ENCODE data around the gene SLC2A9.
"Not testable (repeated sequence)": the region's sequence is repeated elsewhere in the genome, so short reads cannot be mapped to it uniquely, and the experiment has no call there.

Gene SLC2A9

GRCh38 chr4:9826551-9826950, 194.7 kb downstream of the SLC2A9 start:
- no peak for DNase-seq (ENCODE audit: low spot score)

DNA sequence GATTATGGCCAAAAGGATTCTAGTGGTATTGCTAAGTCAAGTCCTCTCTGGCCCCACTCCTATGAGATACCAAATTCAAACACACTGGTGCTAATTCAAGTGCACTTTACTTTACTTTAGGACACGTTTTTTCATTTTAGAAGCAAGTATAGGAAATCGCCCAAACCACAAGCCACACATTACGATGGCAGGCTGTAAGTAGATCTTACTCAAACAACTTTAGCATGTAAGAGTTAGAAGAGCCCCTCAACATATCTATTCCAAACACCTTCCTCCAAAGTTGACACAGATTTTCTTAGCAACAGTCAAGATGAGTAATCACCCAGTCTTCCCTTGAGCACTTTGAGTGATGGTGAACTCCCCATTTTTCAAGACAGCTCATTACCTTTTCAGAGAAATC, 196.2 kb downstream of the SLC2A9 start:
- no peak for DNase-seq (ENCODE audit: low spot score)

GRCh38 chr4:9820343-9820742, 201.0 kb downstream of the SLC2A9 start:
- no peak for DNase-seq (ENCODE audit: low spot score)

- no peak for DNase-seq (ENCODE audit: low spot score)
Observed at GRCh38 chr4:9816285-9816684, 205.0 kb downstream of the SLC2A9 start.

DNA sequence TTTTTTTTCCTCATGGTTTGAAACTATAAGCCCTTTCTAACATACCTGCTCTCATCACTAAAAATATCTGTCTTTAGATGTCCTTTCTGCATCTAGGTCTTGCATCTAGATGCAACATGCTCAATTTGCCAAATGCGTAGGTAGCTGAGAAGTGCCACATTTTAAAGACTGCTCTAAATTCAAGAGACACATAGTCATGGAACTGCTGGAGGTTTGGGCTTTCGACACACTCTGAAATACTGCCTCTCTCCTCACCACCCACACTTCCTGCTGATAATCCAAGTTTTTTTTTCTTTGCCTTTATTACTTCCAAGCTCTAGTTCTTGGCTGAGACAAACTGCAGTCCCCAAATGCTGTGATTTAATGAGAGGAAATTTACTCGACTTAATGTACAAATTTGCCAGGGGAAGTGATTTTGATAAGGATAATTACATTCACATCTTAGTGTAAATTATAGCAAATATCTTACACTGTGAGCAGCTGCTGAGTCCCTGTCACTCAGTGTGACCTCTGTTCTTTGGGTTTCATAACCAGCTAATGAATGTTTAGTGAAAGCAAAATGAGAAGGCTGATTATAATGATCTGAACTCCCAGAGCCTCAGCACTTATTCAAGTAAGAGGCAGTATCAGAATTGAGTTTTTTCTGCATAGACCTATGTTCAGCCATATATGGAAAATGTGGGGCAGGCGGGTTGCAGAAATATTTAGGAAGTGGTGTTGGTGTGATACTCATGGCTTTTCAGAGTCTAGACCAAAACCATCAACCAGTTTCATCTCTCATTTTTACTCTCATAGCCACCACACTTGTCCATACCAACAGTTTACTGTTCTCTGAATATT, 208.6 kb downstream of the SLC2A9 start:
- DNase-seq (ENCODE audit: low spot score), result peak; percentile 62

GRCh38 chr4:9811806-9812205, 209.5 kb downstream of the SLC2A9 start:
- no peak for DNase-seq (ENCODE audit: low spot score)

DNA sequence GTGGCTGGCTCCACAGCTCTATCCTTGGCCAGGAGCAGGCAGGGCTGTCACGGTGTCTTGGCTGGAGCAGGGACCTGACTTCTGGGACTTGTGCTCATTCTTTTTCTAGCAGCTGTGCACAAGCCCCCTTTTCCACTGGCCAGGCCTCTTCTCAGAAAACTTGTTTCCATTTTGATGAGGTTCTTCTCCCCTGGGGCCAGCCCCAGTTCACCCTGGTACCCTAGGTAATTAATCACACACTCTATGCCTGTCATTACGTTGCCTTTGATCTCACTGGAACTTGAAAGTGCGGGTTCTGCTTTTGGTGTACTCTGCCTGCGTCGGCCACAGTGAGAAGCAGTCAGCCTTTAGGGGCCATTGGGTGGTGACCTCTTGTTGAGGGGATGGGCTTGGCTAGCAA, 213.2 kb downstream of the SLC2A9 start:
- DNase-seq (ENCODE audit: low spot score), result no peak

DNA sequence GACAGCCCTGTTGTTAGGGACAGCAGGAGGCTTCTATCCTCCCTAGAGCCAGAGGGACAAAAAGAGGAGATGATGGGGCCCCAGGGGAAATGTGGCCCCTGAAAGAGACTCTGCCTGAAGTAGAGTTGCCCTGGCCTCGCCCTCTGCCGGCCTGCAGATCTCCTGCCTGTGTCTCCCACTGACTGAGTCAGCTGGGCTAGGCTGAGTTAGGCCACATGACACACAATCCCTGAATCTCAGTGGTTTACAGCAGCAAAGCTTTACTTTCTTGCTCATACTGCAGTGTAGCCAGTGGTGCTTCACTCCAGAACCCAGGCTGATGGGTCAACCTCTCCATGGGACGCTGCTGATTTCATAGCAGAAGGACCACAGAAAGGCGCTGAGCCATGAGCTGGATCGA, 216.4 kb downstream of the SLC2A9 start:
- no peak for DNase-seq (ENCODE audit: low spot score)

DNA sequence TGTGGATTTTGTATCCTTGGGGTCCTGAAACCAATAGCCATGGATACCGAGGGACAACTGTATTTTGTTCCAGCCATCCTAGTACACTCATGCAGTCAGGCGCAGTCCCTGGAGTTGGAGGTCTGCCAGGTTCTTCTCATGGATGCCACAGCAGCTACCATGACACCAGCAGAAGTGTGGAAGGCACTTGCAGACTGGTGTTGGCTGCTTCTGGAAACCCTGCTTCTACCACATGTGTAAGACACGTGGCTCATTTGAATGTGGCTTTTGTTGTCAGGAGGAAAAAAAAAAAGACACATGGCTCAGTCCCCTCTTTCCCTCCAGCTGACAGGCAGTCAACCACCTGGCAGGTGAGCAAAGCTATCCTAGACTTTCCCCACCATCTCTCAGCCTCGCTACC, 220.4 kb downstream of the SLC2A9 start:
- DNase-seq (ENCODE audit: low spot score), result peak; percentile 16

DNA sequence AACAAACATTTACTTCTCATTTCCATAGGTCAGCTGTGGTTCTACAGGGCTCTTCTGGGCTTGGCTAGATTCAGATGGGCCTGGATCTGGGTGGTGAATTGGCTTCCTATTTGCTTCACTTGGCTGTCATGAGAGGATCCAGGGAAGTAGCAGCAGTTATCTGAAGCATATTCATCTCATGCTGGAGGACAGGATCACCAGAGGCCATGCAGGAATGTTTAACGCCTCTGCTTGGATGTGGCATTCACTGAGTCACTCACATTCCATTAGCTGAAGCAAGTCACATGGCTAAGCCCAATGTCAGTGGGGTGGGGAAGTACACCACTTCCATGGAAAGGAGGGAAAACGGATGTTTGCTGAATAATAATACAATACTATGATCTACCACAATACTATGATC, 224.7 kb downstream of the SLC2A9 start:
- not testable (repeated sequence) for DNase-seq (ENCODE audit: low spot score)

GRCh38 chr4:9792381-9792780, 228.9 kb downstream of the SLC2A9 start:
- no peak for DNase-seq (ENCODE audit: low spot score)

DNA sequence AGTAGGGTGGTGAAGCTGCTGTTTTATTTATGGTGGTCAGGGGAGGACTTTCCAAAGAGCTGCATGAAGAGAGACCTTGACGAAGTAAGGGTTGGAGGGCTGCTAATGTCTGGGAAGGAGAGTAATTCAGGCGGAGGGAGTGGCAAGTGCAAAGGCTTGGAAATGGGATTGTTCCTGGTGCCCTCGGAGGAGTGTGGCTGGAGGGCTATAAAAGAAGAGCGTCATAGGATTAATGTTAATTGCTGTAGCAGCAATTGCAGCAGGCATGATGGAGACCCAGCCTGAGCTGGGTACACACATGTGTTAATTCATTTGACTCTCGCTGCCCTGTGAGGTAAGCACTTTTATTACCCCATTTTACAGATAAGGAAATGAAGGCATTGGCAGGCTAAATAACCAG, 235.4 kb downstream of the SLC2A9 start:
- DNase-seq (ENCODE audit: low spot score), result not testable (repeated sequence)

- no peak for DNase-seq (ENCODE audit: low spot score)
Observed at GRCh38 chr4:9782136-9782436, 239.2 kb downstream of the SLC2A9 start.

DNA sequence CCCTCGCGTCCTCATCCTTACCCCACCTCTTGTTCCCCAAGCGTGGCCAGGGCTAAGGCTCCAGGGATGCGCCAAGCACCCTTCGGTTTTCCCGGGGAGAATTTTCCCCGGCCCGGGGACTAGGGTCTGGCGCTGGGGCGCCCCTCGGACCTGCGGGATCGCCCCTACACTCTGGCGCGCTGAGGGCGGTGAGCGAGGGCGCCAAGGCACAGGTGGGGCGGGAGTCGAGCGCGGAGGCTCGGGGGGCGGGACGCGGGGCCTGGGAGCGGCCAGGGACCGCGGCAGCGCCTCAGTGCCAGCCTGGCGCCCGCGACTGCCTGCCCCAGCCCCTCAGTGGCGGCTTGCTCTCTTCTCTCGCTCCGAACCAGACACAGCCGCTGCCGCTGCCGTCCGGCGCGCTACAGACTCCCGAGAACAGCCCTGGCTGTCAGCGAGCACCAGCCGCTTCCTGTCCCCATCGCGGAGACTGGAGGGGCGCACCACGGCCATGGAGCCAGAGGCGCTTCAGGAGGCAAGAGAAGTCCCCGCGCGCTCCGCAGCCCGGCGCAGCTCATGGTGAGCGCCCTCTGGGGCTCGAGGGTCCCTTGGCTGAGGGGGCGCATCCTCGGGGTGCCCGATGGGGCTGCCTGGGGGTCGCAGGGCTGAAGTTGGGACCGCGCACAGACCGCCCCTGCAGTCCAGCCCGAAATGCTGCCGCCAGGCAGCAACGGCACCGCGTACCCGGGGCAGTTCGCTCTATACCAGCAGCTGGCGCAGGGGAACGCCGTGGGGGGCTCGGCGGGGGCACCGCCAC, 239.8 kb downstream of the SLC2A9 start, which contains the start of gene DRD5:
Gene DRD5 (plus strand): TSS at position 292 of the 793 bp plus-strand sequence. CDS start 396 bp downstream, at position 688.
- DNase-seq (ENCODE audit: low spot score), result no peak

Data from Ammon's horn (tissue), 1 donor.